Measurements from ENCODE around the gene RGL1. TPM values are rescaled to one million over a fixed set of nuclear protein-coding genes. Genes with fewer than 3 reads are reported as not detected.

Gene RGL1
- 5.9 TPM in 2 replicates for total RNA-seq
- long read RNA-seq, full-length matches to known transcripts, result 1 of 14 reads
- long read RNA-seq, partial matches to known transcripts, result 8 of 14 reads
- long read RNA-seq, other reads (novel, unspliced or antisense), result 5 of 14 reads

DNA sequence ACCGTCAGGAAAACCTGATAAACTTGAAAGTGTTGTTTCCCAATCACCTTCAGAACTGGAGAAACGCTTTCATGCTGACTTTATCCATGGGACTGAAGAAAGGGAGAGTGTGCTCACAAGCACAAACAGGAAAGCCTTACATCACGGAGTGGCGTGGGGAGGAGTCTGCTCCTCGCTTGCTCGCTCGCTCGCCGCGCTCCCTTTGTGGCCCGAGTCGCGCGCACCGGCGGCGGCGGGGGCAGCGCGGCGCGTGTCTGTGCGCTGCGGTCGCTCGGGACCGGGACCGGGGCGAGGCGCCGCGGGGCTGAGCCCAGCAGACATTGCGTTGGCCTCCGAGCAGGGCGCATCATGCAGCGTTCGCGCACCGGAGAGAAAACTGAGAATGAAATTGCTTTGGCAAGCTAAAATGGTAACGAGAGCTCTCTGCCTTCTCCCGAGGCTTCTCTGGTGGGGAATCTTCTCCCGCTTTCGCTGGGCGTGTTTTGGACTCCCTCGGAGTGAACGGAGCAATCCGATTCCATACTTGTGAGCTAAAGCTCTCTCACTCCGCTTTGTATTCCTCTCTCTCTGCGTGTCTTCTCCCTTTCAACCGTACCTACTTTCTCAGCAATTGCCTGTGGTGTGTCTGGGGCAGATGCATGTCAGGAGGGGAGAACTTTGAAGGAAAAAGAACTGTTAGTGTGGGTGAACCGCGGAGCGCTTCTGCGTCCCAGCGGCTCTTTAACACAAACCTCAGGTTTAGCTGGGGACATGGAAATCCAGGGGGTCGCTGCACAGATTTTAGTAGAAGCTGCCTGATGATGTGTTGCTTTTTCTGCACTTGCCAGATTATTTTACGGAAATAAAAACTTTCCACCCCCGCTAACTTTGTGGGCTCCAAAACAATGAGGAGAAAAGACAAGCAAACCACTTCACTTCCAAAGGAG lies at the start of gene RGL1:
Gene RGL1, plus strand, starts transcription at position 205 of the 926 bp plus-strand sequence. Its CDS starts 178 bp downstream, at position 383.
- Mint-ChIP-seq H3K27ac (peak within 1 kb of the TSS; percentile 88), H3K27me3 (peaks cover 6% of the 10 kb centered on the region), H3K36me3 (ENCODE audit: insufficient read depth) (peaks cover 3% of the 10 kb centered on the region), H3K9me3 (ENCODE audit: low read depth) (peaks cover 7% of the 10 kb centered on the region), H3K4me1 (ENCODE audit: low read depth) (peaks cover 12% of the 10 kb centered on the region), H3K4me3 (ENCODE audit: low read depth) (peak within 1 kb of the TSS; percentile 96)
- no peak for TF ChIP-seq CTCF (IDR thresholded peaks at IDR 0.05; ENCODE audit: unreplicated experiment)
- DNase-seq (ENCODE audit: low spot score, unreplicated experiment), result peak; percentile 32

DNA sequence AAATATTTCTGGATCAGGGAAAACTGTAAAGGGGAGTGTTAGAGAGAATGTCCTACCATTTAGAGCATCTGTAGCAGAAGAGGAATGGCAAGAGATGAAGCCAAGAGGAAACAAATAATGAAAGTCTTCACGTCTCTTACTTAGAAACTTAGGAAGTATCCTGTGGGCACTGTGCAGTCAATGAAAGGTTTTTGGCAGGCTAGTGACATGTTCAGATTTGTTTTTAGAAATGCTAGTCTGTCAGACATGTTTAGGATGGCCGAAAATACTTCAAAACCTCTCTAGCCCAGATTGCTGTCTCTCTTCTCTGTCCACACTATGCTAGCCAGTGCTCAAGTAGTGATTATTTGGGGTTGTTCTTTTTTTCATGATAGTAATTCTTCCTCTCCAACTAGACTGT lies 48.6 kb upstream of the RGL1 start:
- peaks cover 1% of the 10 kb centered on the region for H3K4me1 Mint-ChIP-seq (ENCODE audit: low read depth)
- TF ChIP-seq CTCF (IDR thresholded peaks at IDR 0.05; ENCODE audit: unreplicated experiment), result no peak
- no peak overlapping the region for H3K27ac Mint-ChIP-seq
- peaks cover 13% of the 10 kb centered on the region for H3K9me3 Mint-ChIP-seq (ENCODE audit: low read depth)
- no peaks in the 10 kb centered on the region for H3K27me3 Mint-ChIP-seq
- peaks cover 5% of the 10 kb centered on the region for H3K36me3 Mint-ChIP-seq (ENCODE audit: insufficient read depth)
- no peak for DNase-seq (ENCODE audit: low spot score, unreplicated experiment)
- no peak overlapping the region for H3K4me3 Mint-ChIP-seq (ENCODE audit: low read depth)

- no peak for TF ChIP-seq CTCF (IDR thresholded peaks at IDR 0.05; ENCODE audit: unreplicated experiment)
- H3K27ac Mint-ChIP-seq, result no peak overlapping the region
- H3K9me3 Mint-ChIP-seq (ENCODE audit: low read depth), result peaks cover 16% of the 10 kb centered on the region
- H3K27me3 Mint-ChIP-seq, result no peaks in the 10 kb centered on the region
- no peak for DNase-seq (ENCODE audit: low spot score, unreplicated experiment)
- H3K36me3 Mint-ChIP-seq (ENCODE audit: insufficient read depth), result peaks cover 4% of the 10 kb centered on the region
- no peak overlapping the region for H3K4me3 Mint-ChIP-seq (ENCODE audit: low read depth)
- H3K4me1 Mint-ChIP-seq (ENCODE audit: low read depth), result peaks cover 1% of the 10 kb centered on the region
These were observed 47.9 kb upstream of the RGL1 start for GRCh38 chr1:183757061-183757460.

DNA sequence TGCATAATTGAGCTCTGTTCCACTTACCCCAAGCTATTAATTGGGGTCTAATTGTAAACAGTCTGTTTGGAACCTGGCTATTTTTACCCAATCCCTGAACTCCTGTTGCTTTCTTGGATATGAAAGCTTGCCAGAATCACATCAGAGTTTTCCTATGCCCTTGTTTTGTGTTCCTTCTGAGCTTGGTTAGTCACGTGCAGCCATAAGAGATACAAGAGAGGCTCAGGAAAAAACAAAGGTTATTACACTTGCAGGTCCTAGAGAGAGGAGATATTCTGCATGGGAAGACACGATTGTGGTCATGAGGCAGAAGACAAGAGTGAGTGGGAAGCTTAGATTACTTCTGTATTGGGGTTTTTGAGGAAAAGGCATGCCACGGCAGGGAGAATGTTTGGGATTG lies 46.0 kb upstream of the RGL1 start:
- Mint-ChIP-seq H3K9me3 (ENCODE audit: low read depth) (peaks cover 16% of the 10 kb centered on the region), H3K27me3 (no peaks in the 10 kb centered on the region), H3K4me1 (ENCODE audit: low read depth) (peaks cover 1% of the 10 kb centered on the region), H3K27ac (no peak overlapping the region), H3K4me3 (ENCODE audit: low read depth) (no peak overlapping the region), H3K36me3 (ENCODE audit: insufficient read depth) (peaks cover 4% of the 10 kb centered on the region)
- no peak for TF ChIP-seq CTCF (IDR thresholded peaks at IDR 0.05; ENCODE audit: unreplicated experiment)
- no peak for DNase-seq (ENCODE audit: low spot score, unreplicated experiment)

DNA sequence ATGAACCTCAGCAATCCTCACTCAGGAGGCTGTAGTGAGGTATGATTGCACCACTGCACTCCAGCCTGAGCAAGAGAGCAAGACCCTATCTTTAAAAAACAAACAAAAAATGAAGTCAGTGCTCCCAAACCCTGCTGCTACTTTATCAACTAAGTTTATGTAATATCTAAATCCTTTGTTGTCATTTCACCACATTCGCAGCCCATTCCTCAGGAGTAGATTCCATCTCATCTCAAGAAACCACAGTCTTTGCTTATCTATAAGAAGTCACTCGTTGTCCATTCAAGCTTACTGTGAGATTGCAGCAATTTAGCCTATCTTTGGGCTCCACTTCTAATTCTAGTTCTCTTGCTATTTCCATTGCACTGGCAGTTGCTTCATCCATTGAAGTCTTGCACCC lies 44.3 kb upstream of the RGL1 start:
- no peak for TF ChIP-seq CTCF (IDR thresholded peaks at IDR 0.05; ENCODE audit: unreplicated experiment)
- Mint-ChIP-seq H3K36me3 (ENCODE audit: insufficient read depth) (peaks cover 9% of the 10 kb centered on the region), H3K4me1 (ENCODE audit: low read depth) (peaks cover 1% of the 10 kb centered on the region), H3K27me3 (no peaks in the 10 kb centered on the region), H3K27ac (no peak overlapping the region), H3K4me3 (ENCODE audit: low read depth) (no peak overlapping the region), H3K9me3 (ENCODE audit: low read depth) (peaks cover 27% of the 10 kb centered on the region)
- no peak for DNase-seq (ENCODE audit: low spot score, unreplicated experiment)
